Skeletal muscle satellite cell (primary cell): ENCODE results near the gene BHLHE40.

Experiments
- H3K27me3 ChIP-seq: 2 replicates; pipeline ENCODE4 v1.7.0; 2013; ENCODE audit warnings: low read length; ENCODE audit not compliant: control insufficient read depth, insufficient read depth
- H3K36me3 ChIP-seq: 2 replicates; pipeline ENCODE4 v1.7.0; 2013; ENCODE audit warnings: mild to moderate bottlenecking, control low read depth, low read length; ENCODE audit not compliant: insufficient read depth
- H3K4me1 ChIP-seq: 2 replicates; pipeline ENCODE4 v1.7.0; 2013; ENCODE audit warnings: low read length; ENCODE audit not compliant: control insufficient read depth, insufficient read depth
- H3K4me2 ChIP-seq: 2 replicates; pipeline ENCODE4 v1.7.0; 2013; ENCODE audit warnings: mild to moderate bottlenecking, low read length
- H3K4me3 ChIP-seq: 2 replicates; pipeline ENCODE4 v1.7.0; 2013; ENCODE audit warnings: low read length
- H3K9ac ChIP-seq: 2 replicates; pipeline ENCODE4 v1.7.0; 2013; ENCODE audit warnings: mild to moderate bottlenecking, low read depth, low read length, moderate library complexity
- H3K9me3 ChIP-seq: replicated peaks from 2 replicates; pipeline ENCODE4 v1.7.0; 2013; ENCODE audit warnings: mild to moderate bottlenecking, control low read depth, low read length

Gene BHLHE40

GRCh38 chr3:5029715-5030114, 50.5 kb downstream of the BHLHE40 start:
- Histone ChIP-seq H3K36me3 (no peaks in the 10 kb centered on the region), H3K27me3 (no peaks in the 10 kb centered on the region), H3K4me3 (no peak overlapping the region), H3K9ac (no peak overlapping the region), H3K4me2 (no peak overlapping the region), H3K4me1 (peaks cover 8% of the 10 kb centered on the region), H3K9me3 (no peaks in the 10 kb centered on the region)

GRCh38 chr3:5030152-5030551, 50.9 kb downstream of the BHLHE40 start:
- Histone ChIP-seq H3K27me3 (no peaks in the 10 kb centered on the region), H3K9ac (no peak overlapping the region), H3K9me3 (no peaks in the 10 kb centered on the region), H3K4me3 (no peak overlapping the region), H3K4me1 (peaks cover 8% of the 10 kb centered on the region), H3K36me3 (no peaks in the 10 kb centered on the region), H3K4me2 (no peak overlapping the region)

GRCh38 chr3:5032844-5033243, 53.6 kb downstream of the BHLHE40 start:
- no peaks in the 10 kb centered on the region for H3K4me1 ChIP-seq
- no peaks in the 10 kb centered on the region for H3K27me3 ChIP-seq
- H3K36me3 ChIP-seq: no peaks in the 10 kb centered on the region
- H3K4me2 ChIP-seq: no peak overlapping the region
- no peaks in the 10 kb centered on the region for H3K9me3 ChIP-seq
- no peak overlapping the region for H3K9ac ChIP-seq
- H3K4me3 ChIP-seq: no peak overlapping the region
